Upper lobe of left lung (tissue), 6 donors: ENCODE measurements around the gene SEMA6D. TPM values are rescaled to one million over a fixed set of nuclear protein-coding genes. Genes with fewer than 3 reads are reported as not detected.
"Not testable (repeated sequence)": the region's sequence is repeated elsewhere in the genome, so short reads cannot be mapped to it uniquely, and the experiment has no call there.

Experiments used
- ATAC-seq, 2 donors: fragments of 200-7000 bp; cut with Tn5 transposase; one replicate each; pipeline ENCODE4 v1.9.1; 2022; ENCODE audit warnings: mild to moderate bottlenecking in 2 of 2, moderate library complexity in 2 of 2; ENCODE audit not compliant: low FRiP score in 2 of 2
- DNase-seq, 2 donors: peaks; one replicate each; pipeline ENCODE4 v3.0.0-alpha.2; 2019 to 2020
- H3K27ac ChIP-seq, 4 donors: fragments of 200-600 bp; sonication (generic); one replicate each; pipeline ENCODE4 v1.5.1; 2016 to 2019
- H3K27me3 ChIP-seq, 4 donors: fragments of 200-600 bp; sonication (generic); one replicate each; pipeline ENCODE4 v1.5.1; 2017 to 2019
- H3K36me3 ChIP-seq, 4 donors: fragments of 200-600 bp; sonication (generic); one replicate each; pipeline ENCODE4 v1.5.1; 2016 to 2019
- H3K4me1 ChIP-seq, 4 donors: fragments of 200-600 bp; sonication (generic); one replicate each; pipeline ENCODE4 v1.5.1; 2018 to 2019
- H3K4me3 ChIP-seq, 4 donors: fragments of 200-600 bp; sonication (generic); one replicate each; pipeline ENCODE4 v1.5.1; 2017 to 2019; ENCODE audit warnings: mild to moderate bottlenecking in 2 of 4, moderate library complexity in 1 of 4
- H3K9me3 ChIP-seq, 4 donors: fragments of 200-600 bp; sonication (generic); one replicate each; pipeline ENCODE4 v1.5.1; 2018 to 2019
- CTCF ChIP-seq, 6 experiments: fragments of 450-650 bp in 4 of 6; fragments of 200-600 bp in 2 of 6; sonication (generic) in 2 of 6; IDR thresholded peaks; one replicate each; pipeline ENCODE4 v1.5.1; 2016 to 2019; ENCODE audit warnings: antibody characterized with exemption in 6 of 6
- EP300 ChIP-seq, 4 donors: sonication (generic); formaldehyde crosslinking; IDR thresholded peaks; one replicate each; pipeline ENCODE4 v1.5.1; 2017; ENCODE audit warnings: antibody characterized with exemption in 4 of 4, control low read depth in 2 of 4
- POLR2A ChIP-seq, 4 donors: fragments of 450-650 bp; IDR thresholded peaks; one replicate each; pipeline ENCODE4 v1.5.1; 2016 to 2017; ENCODE audit warnings: antibody characterized with exemption in 4 of 4, mild to moderate bottlenecking in 2 of 4
- POLR2AphosphoS5 ChIP-seq, 2 donors: sonication (generic); formaldehyde crosslinking; IDR thresholded peaks; one replicate each; pipeline ENCODE4 v1.5.1; 2017; ENCODE audit warnings: antibody characterized with exemption in 2 of 2
- WGBS, 2 donors: methylation state at CpG; one replicate each; pipeline ENCODE4 v1.1.5; 2017 to 2018; 5-methylcytosine and 5-hydroxymethylcytosine counted together
- total RNA-seq, 6 donors: library from RNA; depleted of rRNA in 4 of 6; stranded (reverse); fragments of >200 nt in 4 of 6; gene quantifications; one replicate each; pipeline versions ENCODE4 v1.1.0 to v1.2.1, GENCODE V29; 2016 to 2021
- donor health status: DM: no; HTN: no; CAD: no; lungs with moderate emphysema.
- donor health status: DM: no; HTN: yes; CAD: no; lungs with severe emphysema.

The SEMA6D gene
- total RNA-seq, 6 donors from 2014 or later, result 6.9 to 10.5 (median 9.0) TPM

DNA sequence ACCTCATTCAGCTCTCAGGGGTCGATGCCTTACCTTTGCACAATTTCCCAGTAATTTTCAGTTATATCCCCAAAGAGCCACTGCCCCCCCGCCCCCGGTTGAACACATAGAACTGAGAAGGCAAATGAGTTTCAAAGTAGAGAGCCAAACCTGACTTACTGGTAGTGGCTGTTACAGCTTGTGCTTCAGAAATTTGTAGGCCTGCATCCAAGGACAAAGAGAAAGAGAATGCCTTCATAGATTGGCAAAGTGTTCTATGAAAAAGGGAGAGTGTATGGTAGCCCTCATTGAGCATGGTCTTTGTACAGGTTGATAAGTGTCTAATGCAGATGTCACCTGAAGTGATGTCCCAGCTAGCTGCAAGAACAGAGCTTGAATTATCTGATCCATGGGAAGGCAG is 13.9 kb downstream of the SEMA6D start:
- no peak overlapping the region for H3K27ac ChIP-seq
- WGBS, 2 donors, result 90 to 93% methylated on average over 3 of the region's 3 CpGs
- no peaks in the 10 kb centered on the region for H3K27me3 ChIP-seq
- DNase-seq (no peak), ATAC-seq (no peak)
- no peaks in the 10 kb centered on the region for H3K4me1 ChIP-seq
- TF ChIP-seq POLR2A (IDR thresholded peaks at IDR 0.05) (no peak), EP300 (IDR thresholded peaks at IDR 0.05) (no peak), CTCF (IDR thresholded peaks at IDR 0.05) (no peak), POLR2AphosphoS5 (IDR thresholded peaks at IDR 0.05) (no peak)
- no peaks in the 10 kb centered on the region for H3K9me3 ChIP-seq
- H3K4me3 ChIP-seq, result no peak overlapping the region
- H3K36me3 ChIP-seq, result no peaks in the 10 kb centered on the region

DNA sequence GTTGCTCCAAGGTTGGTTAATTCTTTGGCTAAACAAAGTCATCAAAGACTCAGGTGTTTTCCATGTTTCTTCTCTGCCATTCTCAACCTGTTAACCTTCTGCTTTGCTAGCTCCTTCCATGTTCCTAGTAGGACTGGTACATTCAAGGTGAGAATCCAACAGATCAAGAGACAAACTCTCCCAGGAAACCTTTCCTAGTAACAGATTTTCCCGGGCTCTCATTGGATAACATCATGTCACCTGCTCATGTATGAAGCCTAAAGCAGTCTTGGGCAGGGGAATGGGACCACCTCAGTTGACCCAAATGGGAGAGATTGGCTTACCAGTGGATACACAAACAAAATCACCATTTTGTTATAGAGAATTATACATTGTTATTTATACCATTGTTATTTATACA is 14.9 kb downstream of the SEMA6D start:
- DNase-seq (no peak), ATAC-seq (no peak)
- peaks cover 0 to 3% (median 0%) of the 10 kb centered on the region in 4 donors for H3K4me1 ChIP-seq
- no peaks in the 10 kb centered on the region for H3K9me3 ChIP-seq
- H3K4me3 ChIP-seq, result no peak overlapping the region
- no peak overlapping the region for H3K27ac ChIP-seq
- TF ChIP-seq EP300 (IDR thresholded peaks at IDR 0.05) (no peak), POLR2A (IDR thresholded peaks at IDR 0.05) (no peak), POLR2AphosphoS5 (IDR thresholded peaks at IDR 0.05) (no peak)
- no peaks in the 10 kb centered on the region for H3K36me3 ChIP-seq
- 100% methylated on average over 1 of the region's 1 CpG for WGBS, 2 donors
- no peaks in the 10 kb centered on the region for H3K27me3 ChIP-seq

GRCh38 chr15:47733085-47733484 is 15.8 kb downstream of the SEMA6D start:
- Histone ChIP-seq H3K27me3 (no peaks in the 10 kb centered on the region), H3K4me1 (peaks cover 0 to 3% (median 0%) of the 10 kb centered on the region in 4 donors), H3K9me3 (no peaks in the 10 kb centered on the region), H3K36me3 (no peaks in the 10 kb centered on the region), H3K4me3 (no peak overlapping the region), H3K27ac (no peak overlapping the region)
- no peak for TF ChIP-seq POLR2A (IDR thresholded peaks at IDR 0.05)
- TF ChIP-seq EP300 (IDR thresholded peaks at IDR 0.05), result no peak
- TF ChIP-seq POLR2AphosphoS5 (IDR thresholded peaks at IDR 0.05), result no peak
- TF ChIP-seq CTCF (IDR thresholded peaks at IDR 0.05), result no peak
- 58 to 70% methylated on average over 2 of the region's 2 CpGs for WGBS, 2 donors
- ATAC-seq (no peak), DNase-seq (no peak)

DNA sequence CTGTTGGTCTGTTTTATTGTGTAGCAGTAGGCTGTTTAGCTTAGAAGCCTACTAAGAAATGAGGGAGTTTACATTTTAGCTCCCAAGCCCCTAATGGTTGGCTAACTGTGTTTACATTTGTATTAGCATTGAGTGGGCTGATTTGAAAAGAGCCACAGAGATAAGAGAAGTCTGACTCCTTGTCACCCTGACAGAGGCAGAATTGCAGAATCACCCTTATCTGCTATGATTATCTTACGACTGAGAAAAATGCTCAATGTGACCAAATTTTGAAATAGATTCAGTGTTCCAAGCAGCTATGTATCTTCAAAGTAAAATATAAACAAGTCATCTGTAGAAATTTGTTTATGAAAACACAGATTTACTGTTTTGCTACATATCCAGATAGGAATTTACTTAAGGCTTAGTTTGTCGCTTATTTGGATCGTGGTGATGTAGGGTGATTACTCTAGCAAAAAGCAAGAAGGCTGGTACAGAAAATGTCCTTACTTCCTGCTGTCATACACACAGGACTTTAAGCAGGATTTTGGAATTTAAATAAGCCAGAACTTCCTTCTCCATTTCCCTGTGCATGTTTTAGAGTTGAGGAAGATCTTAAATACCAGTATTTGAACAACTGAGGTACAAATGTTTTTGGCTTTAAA is 19.0 kb downstream of the SEMA6D start:
- Histone ChIP-seq H3K27ac (no peak overlapping the region), H3K36me3 (no peaks in the 10 kb centered on the region), H3K9me3 (no peaks in the 10 kb centered on the region), H3K27me3 (no peaks in the 10 kb centered on the region), H3K4me1 (peaks cover 0 to 3% (median 0%) of the 10 kb centered on the region in 4 donors), H3K4me3 (no peak overlapping the region)
- ATAC-seq (no peak), DNase-seq (no peak)
- TF ChIP-seq POLR2AphosphoS5 (IDR thresholded peaks at IDR 0.05) (no peak), EP300 (IDR thresholded peaks at IDR 0.05) (no peak), CTCF (IDR thresholded peaks at IDR 0.05) (no peak), POLR2A (IDR thresholded peaks at IDR 0.05) (no peak)
- 55 to 57% methylated on average over 3 of the region's 3 CpGs for WGBS, 2 donors

GRCh38 chr15:47737477-47737876 is 20.2 kb downstream of the SEMA6D start:
- no peak for ATAC-seq
- 61 to 69% methylated on average over 2 of the region's 2 CpGs for WGBS, 2 donors
- TF ChIP-seq CTCF (IDR thresholded peaks at IDR 0.05), result no peak
- TF ChIP-seq EP300 (IDR thresholded peaks at IDR 0.05), result no peak
- no peak for TF ChIP-seq POLR2A (IDR thresholded peaks at IDR 0.05)
- no peak for TF ChIP-seq POLR2AphosphoS5 (IDR thresholded peaks at IDR 0.05)
- H3K27me3 ChIP-seq, result no peaks in the 10 kb centered on the region
- no peak overlapping the region for H3K4me3 ChIP-seq
- peaks cover 0 to 3% (median 0%) of the 10 kb centered on the region in 4 donors for H3K4me1 ChIP-seq
- no peak for DNase-seq
- H3K9me3 ChIP-seq, result no peaks in the 10 kb centered on the region
- no peak overlapping the region for H3K27ac ChIP-seq
- no peaks in the 10 kb centered on the region for H3K36me3 ChIP-seq

DNA sequence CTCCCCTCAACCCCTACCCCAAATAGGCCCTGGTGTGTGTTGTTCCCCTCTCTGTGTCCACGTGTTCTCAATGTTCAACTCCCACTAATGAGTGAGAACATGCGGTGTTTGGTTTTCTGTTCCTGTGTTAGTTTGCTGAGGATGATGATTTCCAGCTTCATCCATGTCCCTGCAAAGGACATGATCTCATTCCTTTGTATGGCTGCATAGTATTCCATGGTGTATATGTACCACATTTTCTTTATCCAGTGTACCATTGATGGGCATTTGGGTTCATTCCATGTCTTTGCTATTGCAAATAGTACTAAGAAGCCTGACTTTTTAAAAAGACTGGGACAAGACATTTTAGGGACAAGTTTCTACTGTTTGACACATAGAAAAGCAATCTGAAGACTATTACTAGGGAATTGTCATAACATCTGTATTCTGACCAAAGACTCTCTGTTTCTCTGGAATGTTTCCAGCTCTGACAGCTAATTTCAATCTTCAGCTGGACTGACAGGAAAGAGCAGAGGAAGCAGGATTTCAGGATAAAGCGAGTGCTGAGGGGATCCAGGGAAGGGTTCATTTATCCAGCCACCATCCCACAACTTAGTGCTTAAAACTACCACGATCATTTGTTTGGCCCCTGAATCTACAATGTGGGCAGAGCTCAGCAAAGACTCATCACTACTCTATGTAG is 21.0 kb downstream of the SEMA6D start:
- H3K27ac ChIP-seq, H3K27me3 ChIP-seq, ATAC-seq, H3K36me3 ChIP-seq, H3K9me3 ChIP-seq, DNase-seq, H3K4me1 ChIP-seq, H3K4me3 ChIP-seq: not testable (repeated sequence)
- WGBS, 2 donors, result 71 to 74% methylated on average over 4 of the region's 4 CpGs
